A549 (cell line): ENCODE data around the gene PLEKHG3. TPM values are rescaled to one million over a fixed set of nuclear protein-coding genes. Genes with fewer than 3 reads are reported as not detected.
A peak's percentile ranks its signal among the peaks of the same experiment; 100 is the strongest.

Experiments
- ATAC-seq, 2 experiments: fragments of 200-7000 bp in 1 of 2; fragments of >200 bp in 1 of 2; cut with Nextera tagmentation in 1 of 2; cut with Tn5 transposase in 1 of 2; 3 replicates each; pipeline versions ENCODE4 v1.8.0 to v1.9.1; 2018 to 2020; ENCODE audit warnings: mild to moderate bottlenecking in 1 of 2, moderate library complexity in 1 of 2
- CTCF ChIA-PET: fragments of 300-600 bp; sonication (Branson Sonifier 250); formaldehyde crosslinking; extraction: SDS; loops from one replicate; lab custom pipeline; 2021; ENCODE audit warnings: antibody characterized with exemption, inconsistent platforms; lab: Yijun Ruan, JAX
- POLR2A ChIA-PET: fragments of 350-600 bp; formaldehyde crosslinking; extraction: SDS; loops from one replicate; lab custom pipeline; 2021; ENCODE audit warnings: antibody characterized with exemption, inconsistent platforms; lab: Yijun Ruan, JAX
- DNase-seq, 2 experiments: peaks; one replicate each; pipeline versions ENCODE4 v3.0.0 to v3.0.0-alpha.2; 2011 to 2016; ENCODE audit warnings: low read depth in 1 of 2, low spot score in 1 of 2
- FAIRE-seq: peaks from 2 replicates; lab custom pipeline; 2011; peaks lifted over from hg19 to GRCh38; lab: Jason Lieb, UNC
- H3K27ac ChIP-seq, 2 experiments: fragments of >200 bp; sonication (Bioruptor Twin); formaldehyde crosslinking; 3 replicates each; pipeline ENCODE4 v1.5.1; 2016 to 2017
- H3K4me1 ChIP-seq: fragments of >200 bp; sonication (Bioruptor Twin); formaldehyde crosslinking; 3 replicates; pipeline ENCODE4 v1.6.1; 2016
- H3K4me2 ChIP-seq: fragments of >200 bp; sonication (Bioruptor Twin); formaldehyde crosslinking; 3 replicates; pipeline ENCODE4 v1.6.1; 2016
- H3K4me3 ChIP-seq: fragments of >200 bp; sonication (Bioruptor Twin); formaldehyde crosslinking; 3 replicates; pipeline ENCODE4 v1.5.1; 2016
- H3K9me3 ChIP-seq: fragments of >200 bp; sonication (Bioruptor Twin); formaldehyde crosslinking; 3 replicates; pipeline ENCODE4 v1.6.1; 2016
- CBX2 ChIP-seq: fragments of 200-600 bp; sonication (generic); IDR thresholded peaks from 2 replicates; pipeline ENCODE4 v1.6.1; 2016; ENCODE audit warnings: low read depth, mild to moderate bottlenecking, borderline replicate concordance
- CHD2 ChIP-seq: fragments of 150-350 bp; IDR thresholded peaks from 2 replicates; pipeline ENCODE4 v1.6.1; 2014; ENCODE audit warnings: low read length; ENCODE audit not compliant: partially characterized antibody
- E2F6 ChIP-seq: IDR thresholded peaks from 2 replicates; pipeline ENCODE4 v1.6.1; 2012; ENCODE audit warnings: low read depth, borderline replicate concordance
- FOSL2 ChIP-seq, 2 experiments: fragments of 450-650 bp in 1 of 2; fragments of >200 bp in 1 of 2; sonication (Bioruptor Twin) in 1 of 2; formaldehyde crosslinking; IDR thresholded peaks; 2 replicates each; pipeline versions ENCODE4 v1.5.0 to v1.6.1; 2016 to 2020; ENCODE audit warnings: mild to moderate bottlenecking in 1 of 2, moderate library complexity in 1 of 2
- FOXS1 ChIP-seq: fragments of 250-450 bp; sonication (Bioruptor Pico); IDR thresholded peaks from 2 replicates; pipeline ENCODE4 v1.5.0; 2020; ENCODE audit warnings: mild to moderate bottlenecking, moderate library complexity
- HEYL ChIP-seq: fragments of 250-450 bp; sonication (Bioruptor Pico); IDR thresholded peaks from 2 replicates; pipeline ENCODE4 v1.8.0; 2021; ENCODE audit warnings: mild to moderate bottlenecking, moderate library complexity
- HOXA7 ChIP-seq: fragments of 250-450 bp; sonication (Bioruptor Pico); IDR thresholded peaks from 2 replicates; pipeline ENCODE4 v1.5.0; 2020; ENCODE audit warnings: mild to moderate bottlenecking, moderate library complexity
- MAFK ChIP-seq: fragments of 450-650 bp; IDR thresholded peaks from 2 replicates; pipeline ENCODE4 v1.6.1; 2014; ENCODE audit not compliant: partially characterized antibody
- MAZ ChIP-seq: fragments of 150-350 bp; IDR thresholded peaks from 2 replicates; pipeline ENCODE4 v1.6.1; 2014; ENCODE audit warnings: antibody characterized with exemption, low read depth, low read length, borderline replicate concordance
- PHF8 ChIP-seq: fragments of 200-600 bp; sonication (generic); IDR thresholded peaks from 2 replicates; pipeline ENCODE4 v1.6.1; 2016; ENCODE audit warnings: low read depth, mild to moderate bottlenecking, antibody characterized with exemption, moderate library complexity, borderline replicate concordance
- POLR2A ChIP-seq: IDR thresholded peaks from 2 replicates; pipeline ENCODE4 v1.6.1; 2012; ENCODE audit warnings: mild to moderate bottlenecking, low read length
- REST ChIP-seq: fragments of 200-600 bp; sonication (generic); IDR thresholded peaks from 2 replicates; pipeline ENCODE4 v1.6.1; 2016; ENCODE audit warnings: antibody characterized with exemption, mild to moderate bottlenecking, moderate library complexity
- ZSCAN20 ChIP-seq: fragments of 250-450 bp; sonication (Bioruptor Pico); IDR thresholded peaks from 2 replicates; pipeline ENCODE4 v1.8.0; 2022; ENCODE audit warnings: mild to moderate bottlenecking, moderate library complexity
- WGBS: methylation state at CpG from one replicate; pipeline ENCODE4 v1.1.6; 2017; ENCODE audit errors: missing lambda C conversion rate; 5-methylcytosine and 5-hydroxymethylcytosine counted together
- polyA plus RNA-seq, 4 experiments: library from polyadenylated mRNA; depleted of rRNA in 3 of 4; stranded (reverse); fragments of >200 nt; fragmentation: RNase III in 1 of 4; extraction: RNeasy Plus Mini Kit Qiagen cat#74134 plus additional on column Dnase treatment in 1 of 4; gene quantifications; 2 replicates in 3 of 4; 3 replicates in 1 of 4; pipeline ENCODE4 v1.2.3, GENCODE V29; 2011 to 2017

The PLEKHG3 gene
- polyA plus RNA-seq, 2 of the 4 experiments (the other 2 are of a cell fraction) = 21.9 to 30.5 TPM

- Histone ChIP-seq H3K9me3 (no peaks in the 10 kb centered on the region), H3K4me3 (no peak overlapping the region), H3K4me1 (peaks cover 80% of the 10 kb centered on the region), H3K4me2 (peak overlapping the region; percentile 75), H3K27ac (peak overlapping the region; percentile 81 to 84)
- DNase-seq (no peak), FAIRE-seq (no peak), ATAC-seq (no peak)
- ChIA-PET POLR2A (no interaction called here), CTCF (interaction anchor here (1.0 to 3.9 kb wide), 2 partner anchors 16 to 18 kb away, joined by 3 to 11 read pairs; no protein-coding TSS in a partner anchor)
- WGBS = 60% methylated on average over 1 of the region's 1 CpG
- TF ChIP-seq REST = no peak
Observed at GRCh38 chr14:64724578-64724930, 20.3 kb downstream of the PLEKHG3 start.

GRCh38 chr14:64725261-64725815 is 21.1 kb downstream of the PLEKHG3 start:
- H3K4me3 ChIP-seq = no peak overlapping the region
- POLR2A ChIA-PET = interaction anchor here (1.2 kb wide), 1 partner anchor 19 kb away, joined by 3 read pairs; no protein-coding TSS in a partner anchor
- WGBS = 50% methylated on average over 2 of the region's 3 CpGs
- no peak for ATAC-seq
- H3K27ac ChIP-seq = peak overlapping the region; percentile 81 to 84
- CTCF ChIA-PET = interaction anchor here (0.8 to 3.9 kb wide), 7 partner anchors 16 to 56 kb away, joined by 3 to 11 read pairs (median 3); no protein-coding TSS in a partner anchor
- peaks cover 74% of the 10 kb centered on the region for H3K4me1 ChIP-seq
- FAIRE-seq = no peak
- no peak for DNase-seq
- H3K4me2 ChIP-seq = peak overlapping the region; percentile 75
- H3K9me3 ChIP-seq = no peaks in the 10 kb centered on the region
- TF ChIP-seq HEYL (CRISPR knock-in tag) = no peak
- no peak for TF ChIP-seq PHF8
- TF ChIP-seq CHD2 = no peak
- TF ChIP-seq E2F6 = no peak

DNA sequence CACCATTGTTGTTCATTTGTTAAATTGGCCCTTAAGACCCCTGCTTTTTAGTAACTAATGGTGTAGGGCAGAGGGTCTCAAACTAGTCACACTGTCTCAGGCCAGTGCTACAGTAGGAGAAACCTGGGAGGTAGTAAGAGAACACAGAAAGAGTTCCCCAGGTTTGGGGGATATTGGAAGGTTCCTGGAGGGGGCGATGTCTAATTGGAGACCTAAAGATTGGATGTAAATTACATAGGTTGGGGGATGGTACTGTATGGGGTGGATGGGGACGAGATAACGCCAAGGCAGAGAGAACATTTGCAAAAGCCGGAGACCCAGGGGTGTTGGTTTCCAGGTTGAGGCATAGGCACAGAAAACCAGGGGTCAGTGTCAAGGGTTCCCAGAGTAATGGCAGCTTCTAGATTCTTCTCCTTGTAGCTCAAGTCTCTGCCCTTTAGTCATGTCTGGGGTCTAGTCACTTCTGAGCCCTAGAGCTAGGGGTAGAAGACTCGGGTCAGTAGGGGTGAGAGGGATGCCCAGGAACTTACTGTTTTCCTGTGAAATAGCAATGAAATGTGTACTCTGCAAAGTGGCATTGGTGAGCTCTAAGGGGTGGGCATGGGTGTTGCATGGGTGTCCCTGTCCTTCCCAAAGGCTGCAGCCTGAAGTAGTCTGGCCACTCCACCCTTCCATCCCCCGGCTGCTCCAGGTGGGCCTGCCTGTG is 21.8 kb downstream of the PLEKHG3 start:
- peaks cover 67% of the 10 kb centered on the region for H3K4me1 ChIP-seq
- no peak for DNase-seq
- ChIA-PET POLR2A (interaction anchor here (1.2 kb wide), 1 partner anchor 20 kb away, joined by 3 read pairs; no protein-coding TSS in a partner anchor), CTCF (interaction anchor here (0.8 to 3.9 kb wide), 12 partner anchors 10 to 53 kb away, joined by 3 to 11 read pairs (median 4); partner anchors contain the start of gene PLEKHG3)
- no peak for FAIRE-seq
- 69% methylated on average over 6 of the region's 6 CpGs for WGBS
- H3K4me2 ChIP-seq = peak overlapping the region; percentile 75
- peak overlapping the region; percentile 81 to 84 for H3K27ac ChIP-seq
- TF ChIP-seq ZSCAN20 (CRISPR knock-in tag) (no peak), CBX2 (no peak), MAZ (no peak), HOXA7 (CRISPR knock-in tag) (no peak), POLR2A (no peak)
- no peaks in the 10 kb centered on the region for H3K9me3 ChIP-seq
- no peak overlapping the region for H3K4me3 ChIP-seq
- ATAC-seq = peak; percentile 32 to 50; a peak in 4 of 6 replicates

GRCh38 chr14:64726585-64726890 is 22.3 kb downstream of the PLEKHG3 start:
- DNase-seq (peak; percentile 52 to 82), FAIRE-seq (no peak), ATAC-seq (peak; percentile 83 to 87)
- no peak overlapping the region for H3K4me3 ChIP-seq
- POLR2A ChIA-PET = interaction anchor here (0.6 kb wide), 1 partner anchor 338 kb away, joined by 4 read pairs; the partner anchor contains the start of gene MTHFD1
- TF ChIP-seq FOXS1 (CRISPR knock-in tag) (no peak), MAFK (peak; percentile 67), FOSL2 (IDR thresholded peaks at IDR 0.05) (peak; percentile 43), FOSL2 (CRISPR knock-in tag; IDR thresholded peaks at IDR 0.05) (peak; percentile 74)
- H3K9me3 ChIP-seq = no peaks in the 10 kb centered on the region
- peaks cover 62% of the 10 kb centered on the region for H3K4me1 ChIP-seq
- peak overlapping the region; percentile 75 for H3K4me2 ChIP-seq
- 11% methylated on average over 5 of the region's 5 CpGs for WGBS
- CTCF ChIA-PET = interaction anchor here (1.0 to 3.9 kb wide), 9 partner anchors 10 to 53 kb away, joined by 3 to 11 read pairs (median 4); partner anchors contain the start of gene PLEKHG3
- H3K27ac ChIP-seq = peak overlapping the region; percentile 81 to 84
